HG02943 (cell line): ENCODE data around the gene PRPF8.
"Not testable (repeated sequence)": the region's sequence is repeated elsewhere in the genome, so short reads cannot be mapped to it uniquely, and the experiment has no call there.

Source experiments
- ATAC-seq: cut with Tn5 transposase; IDR thresholded peaks from one replicate; pipeline ENCODE4 v1.9.1; 2021; ENCODE audit warnings: mild to moderate bottlenecking, low read depth, moderate library complexity; ENCODE audit not compliant: unreplicated experiment

PRPF8 gene

DNA sequence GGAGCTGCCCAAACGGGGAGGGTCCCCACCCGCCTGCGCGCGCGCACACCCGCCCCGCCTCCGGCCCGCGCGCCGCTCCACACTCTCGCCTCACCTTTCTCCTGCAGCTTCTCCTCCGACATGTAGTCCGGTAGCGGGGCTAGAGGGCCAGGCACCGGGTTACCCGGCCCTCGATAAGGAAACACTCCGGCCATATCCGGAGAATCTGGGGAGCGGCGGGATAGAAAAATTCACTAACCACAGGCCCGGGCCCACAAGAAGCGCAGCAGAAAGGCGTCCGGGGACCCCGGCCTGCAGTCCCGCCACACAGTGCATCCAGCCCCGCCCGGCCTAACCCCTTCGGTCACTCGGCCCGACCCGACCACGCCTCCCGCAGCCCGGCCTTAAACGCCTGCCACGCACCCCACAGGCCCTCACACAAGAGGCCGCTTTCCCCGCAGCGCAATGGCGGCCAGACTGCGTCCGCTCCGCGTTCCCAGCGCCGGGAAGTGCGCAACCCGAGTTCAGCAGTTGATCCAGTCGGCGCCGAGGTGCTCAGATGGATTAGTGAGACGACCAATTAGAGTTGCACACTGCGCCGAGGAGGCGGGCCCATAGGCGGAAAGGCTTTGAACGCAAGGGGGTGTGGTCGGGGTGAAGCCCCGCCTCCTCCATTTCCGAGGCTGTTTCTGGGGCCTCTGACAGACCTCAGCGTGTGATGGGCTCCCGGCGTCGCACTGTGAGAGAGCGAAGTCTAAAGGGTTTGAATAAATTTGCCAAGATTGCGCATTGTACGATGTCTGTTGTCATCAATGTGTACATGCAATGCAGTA lies at the start of gene PRPF8:
TSS of gene PRPF8 (minus strand) at position 490 of the 812 bp plus-strand sequence. CDS start at position 194, 296 bp downstream.
- ATAC-seq: peak; percentile 97

GRCh38 chr17:1733759-1734158 lies 49.1 kb upstream of the PRPF8 start:
- no peak for ATAC-seq

DNA sequence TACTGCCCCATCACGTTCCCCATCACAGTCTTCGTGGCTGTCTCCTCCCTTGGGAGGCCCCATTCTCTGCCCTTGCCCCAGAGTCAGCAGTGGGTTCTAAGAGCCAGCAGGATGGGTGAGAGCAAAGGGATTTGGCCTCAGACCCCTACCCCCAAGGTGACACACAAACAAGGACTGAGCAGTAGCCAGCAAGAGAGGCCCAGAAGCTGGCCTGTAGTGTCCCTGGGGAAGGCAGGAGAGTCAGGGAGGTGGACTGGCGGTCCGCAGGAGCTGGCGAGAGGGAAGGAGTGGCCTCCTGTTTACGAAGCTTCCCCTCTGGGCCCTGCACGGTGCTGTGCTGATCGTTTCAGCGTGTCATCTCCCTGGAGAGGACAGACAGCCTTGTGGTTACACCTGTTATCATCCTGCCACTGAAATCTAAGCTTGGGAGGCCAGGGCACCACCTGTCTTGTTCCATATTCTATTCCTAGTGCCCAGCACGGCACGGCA lies 48.2 kb upstream of the PRPF8 start:
- ATAC-seq: no peak

DNA sequence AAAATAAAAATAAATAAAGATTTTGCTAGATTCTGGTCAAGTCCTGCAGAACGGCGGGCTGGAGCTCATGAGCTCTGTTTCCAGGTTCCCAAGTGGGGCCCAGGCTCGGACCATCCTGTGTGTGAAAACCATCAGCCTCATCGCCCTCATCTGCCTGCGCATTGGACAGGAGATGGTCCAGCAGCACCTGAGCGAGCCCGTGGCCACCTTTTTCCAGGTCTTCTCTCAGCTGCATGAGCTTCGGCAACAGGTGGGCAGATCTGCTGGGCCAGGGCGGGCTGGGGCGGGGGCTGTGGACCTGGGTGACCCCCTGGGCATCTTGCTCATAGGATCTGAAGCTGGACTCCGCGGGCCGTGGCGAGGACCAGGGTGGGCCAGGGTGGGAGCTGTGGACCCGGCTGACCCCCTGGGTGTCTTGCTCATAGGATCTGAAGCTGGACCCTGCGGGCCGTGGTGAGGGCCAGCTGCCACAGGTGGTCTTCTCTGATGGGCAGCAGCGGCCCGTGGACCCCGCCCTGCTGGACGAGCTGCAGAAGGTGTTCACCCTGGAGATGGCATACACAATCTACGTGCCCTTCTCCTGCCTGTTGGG lies 47.7 kb upstream of the PRPF8 start:
- ATAC-seq: no peak

DNA sequence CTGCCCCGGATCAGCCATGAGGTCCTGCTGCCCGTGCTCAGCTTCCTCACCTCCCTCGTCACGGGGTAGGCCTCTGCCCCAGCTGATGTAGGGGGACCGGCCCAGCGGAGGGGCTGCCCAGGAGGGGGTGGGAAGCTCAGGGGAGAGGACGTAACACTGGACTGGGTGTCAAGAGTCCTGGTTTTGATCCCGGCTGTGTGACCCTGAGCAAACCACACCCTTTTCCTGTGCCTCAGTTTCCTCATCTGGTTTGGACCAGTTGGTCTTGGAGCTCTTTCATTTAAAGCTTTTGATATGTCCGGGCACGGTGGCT lies 46.5 kb upstream of the PRPF8 start:
- no peak for ATAC-seq

DNA sequence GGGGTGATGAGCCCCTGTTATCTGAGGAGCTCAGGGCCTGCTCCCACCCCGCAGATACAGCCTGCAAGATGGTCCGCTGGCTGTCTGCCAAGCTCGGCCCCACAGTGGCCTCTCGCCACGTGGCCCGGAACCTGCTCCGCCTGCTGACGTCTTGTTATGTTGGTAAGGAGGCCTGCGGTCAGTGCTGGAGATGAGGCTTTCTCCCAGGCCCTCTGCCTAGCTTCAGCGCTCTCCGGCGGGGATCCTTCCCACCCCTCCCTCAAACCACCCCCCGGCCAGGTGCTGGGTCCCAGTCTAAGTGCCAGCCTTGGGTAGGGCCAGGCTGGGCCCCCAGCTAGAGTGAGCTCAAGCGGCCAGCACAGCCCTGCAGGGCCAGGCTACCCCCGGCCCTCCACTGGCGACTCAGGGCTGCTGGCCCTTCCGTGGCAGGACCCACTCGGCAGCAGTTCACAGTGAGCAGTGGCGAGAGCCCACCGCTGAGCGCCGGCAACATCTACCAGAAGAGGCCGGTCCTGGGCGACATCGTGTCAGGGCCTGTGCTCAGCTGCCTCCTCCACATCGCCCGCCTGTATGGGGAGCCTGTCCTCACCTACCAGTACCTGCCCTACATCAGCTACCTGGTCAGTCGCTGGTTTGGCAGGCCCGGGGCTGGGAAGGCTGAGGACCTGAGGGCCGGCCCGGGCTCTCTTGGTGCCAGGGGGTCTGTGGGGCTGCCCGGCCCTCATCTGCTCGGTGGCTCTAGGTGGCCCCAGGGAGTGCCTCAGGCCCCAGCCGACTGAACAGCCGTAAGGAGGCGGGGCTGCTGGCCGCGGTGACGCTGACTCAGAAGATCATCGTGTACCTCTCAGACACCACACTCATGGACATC lies 45.9 kb upstream of the PRPF8 start:
- no peak for ATAC-seq

GRCh38 chr17:1729966-1730325 lies 45.3 kb upstream of the PRPF8 start:
- ATAC-seq: no peak

DNA sequence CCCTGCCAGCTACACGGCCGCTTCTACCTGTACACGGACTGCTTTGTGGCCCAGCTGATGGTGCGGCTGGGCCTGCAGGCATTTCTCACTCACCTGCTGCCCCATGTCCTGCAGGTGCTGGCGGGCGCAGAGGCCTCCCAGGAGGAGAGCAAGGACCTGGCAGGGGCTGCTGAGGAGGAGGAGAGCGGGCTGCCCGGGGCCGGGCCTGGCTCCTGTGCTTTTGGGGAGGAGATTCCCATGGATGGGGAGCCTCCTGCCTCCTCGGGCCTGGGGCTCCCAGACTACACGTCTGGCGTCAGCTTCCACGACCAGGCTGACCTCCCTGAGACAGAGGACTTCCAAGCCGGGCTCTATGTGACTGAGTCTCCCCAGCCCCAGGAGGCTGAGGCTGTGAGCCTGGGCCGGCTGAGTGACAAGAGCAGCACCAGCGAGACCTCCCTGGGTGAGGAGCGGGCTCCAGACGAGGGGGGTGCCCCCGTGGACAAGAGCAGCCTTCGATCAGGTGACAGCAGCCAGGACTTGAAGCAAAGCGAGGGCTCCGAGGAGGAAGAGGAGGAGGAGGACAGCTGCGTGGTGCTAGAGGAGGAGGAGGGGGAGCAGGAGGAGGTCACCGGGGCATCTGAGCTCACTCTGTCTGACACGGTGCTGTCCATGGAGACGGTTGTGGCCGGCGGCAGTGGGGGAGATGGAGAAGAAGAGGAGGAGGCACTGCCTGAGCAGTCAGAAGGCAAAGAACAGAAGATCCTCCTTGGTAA lies 43.4 kb upstream of the PRPF8 start:
- ATAC-seq: no peak

DNA sequence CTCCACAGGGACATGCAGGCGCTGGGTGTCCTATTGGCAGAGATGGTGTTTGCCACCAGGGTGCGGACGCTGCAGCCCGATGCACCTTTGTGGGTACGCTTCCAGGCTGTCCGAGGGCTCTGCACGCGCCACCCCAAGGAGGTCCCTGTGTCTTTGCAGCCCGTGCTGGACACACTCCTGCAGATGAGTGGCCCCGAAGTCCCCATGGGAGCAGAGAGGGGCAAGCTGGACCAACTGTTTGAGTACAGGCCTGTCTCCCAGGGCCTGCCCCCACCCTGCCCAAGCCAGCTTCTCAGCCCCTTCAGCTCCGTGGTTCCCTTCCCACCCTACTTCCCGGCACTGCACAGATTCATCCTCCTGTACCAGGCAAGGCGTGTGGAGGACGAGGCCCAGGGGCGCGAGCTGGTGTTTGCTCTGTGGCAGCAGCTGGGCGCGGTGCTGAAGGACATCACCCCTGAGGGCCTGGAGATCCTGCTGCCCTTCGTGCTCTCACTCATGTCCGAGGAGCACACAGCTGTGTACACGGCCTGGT lies 42.7 kb upstream of the PRPF8 start:
- no peak for ATAC-seq

DNA sequence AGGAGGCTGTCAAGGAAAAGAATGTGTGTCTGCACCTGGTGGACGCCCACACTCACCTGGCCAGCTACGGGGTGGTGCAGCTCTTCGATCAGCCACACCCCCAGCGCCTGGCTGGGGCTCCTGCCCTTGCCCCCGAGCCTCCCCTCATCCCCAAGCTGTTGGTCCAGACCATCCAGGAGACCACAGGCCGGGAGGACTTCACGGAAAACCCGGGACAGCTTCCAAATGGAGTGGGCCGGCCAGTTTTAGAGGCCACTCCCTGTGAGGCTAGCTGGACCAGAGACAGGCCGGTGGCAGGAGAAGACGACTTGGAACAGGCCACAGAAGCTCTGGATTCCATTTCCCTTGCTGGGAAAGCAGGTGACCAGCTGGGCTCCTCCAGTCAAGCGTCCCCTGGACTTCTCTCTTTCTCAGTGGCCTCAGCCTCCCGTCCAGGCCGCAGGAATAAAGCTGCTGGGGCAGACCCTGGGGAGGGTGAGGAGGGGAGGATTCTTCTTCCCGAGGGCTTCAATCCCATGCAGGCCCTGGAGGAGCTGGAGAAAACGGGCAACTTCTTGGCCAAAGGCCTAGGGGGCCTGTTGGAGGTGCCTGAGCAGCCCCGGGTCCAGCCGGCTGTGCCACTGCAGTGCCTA lies 42.1 kb upstream of the PRPF8 start:
- ATAC-seq: no peak

GRCh38 chr17:1725642-1726511 lies 41.2 kb upstream of the PRPF8 start:
- ATAC-seq: no peak

DNA sequence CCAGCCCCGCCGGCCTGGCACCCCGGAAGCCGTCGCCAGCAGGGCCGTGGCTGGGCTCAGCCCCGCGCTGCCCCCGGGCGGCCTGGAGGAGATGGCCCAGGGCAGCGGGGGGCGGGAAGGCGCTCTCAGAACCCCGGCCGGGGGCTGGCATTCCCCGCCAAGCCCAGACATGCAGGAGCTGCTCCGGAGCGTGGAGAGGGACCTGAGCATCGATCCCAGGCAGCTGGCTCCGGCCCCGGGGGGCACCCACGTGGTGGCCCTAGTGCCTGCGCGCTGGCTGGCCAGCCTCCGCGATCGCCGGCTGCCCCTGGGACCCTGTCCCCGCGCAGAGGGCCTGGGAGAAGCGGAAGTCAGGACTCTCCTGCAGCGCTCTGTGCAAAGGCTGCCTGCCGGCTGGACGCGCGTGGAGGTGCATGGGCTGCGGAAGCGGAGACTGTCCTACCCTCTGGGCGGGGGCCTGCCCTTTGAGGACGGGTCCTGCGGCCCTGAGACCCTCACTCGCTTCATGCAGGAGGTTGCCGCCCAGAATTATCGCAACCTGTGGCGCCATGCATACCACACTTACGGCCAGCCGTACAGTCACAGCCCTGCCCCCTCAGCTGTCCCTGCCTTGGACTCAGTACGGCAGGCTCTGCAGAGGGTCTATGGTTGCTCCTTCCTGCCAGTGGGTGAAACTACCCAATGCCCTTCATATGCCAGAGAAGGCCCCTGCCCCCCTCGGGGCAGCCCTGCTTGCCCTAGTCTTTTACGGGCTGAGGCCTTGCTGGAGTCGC lies 40.4 kb upstream of the PRPF8 start:
- no peak for ATAC-seq

GRCh38 chr17:1724351-1724868 lies 39.7 kb upstream of the PRPF8 start, which contains the start of gene WDR81:
WDR81 (plus strand) TSS chr17:1724704; CDS start chr17:1724960, 256 bp downstream.
- ATAC-seq: no peak

DNA sequence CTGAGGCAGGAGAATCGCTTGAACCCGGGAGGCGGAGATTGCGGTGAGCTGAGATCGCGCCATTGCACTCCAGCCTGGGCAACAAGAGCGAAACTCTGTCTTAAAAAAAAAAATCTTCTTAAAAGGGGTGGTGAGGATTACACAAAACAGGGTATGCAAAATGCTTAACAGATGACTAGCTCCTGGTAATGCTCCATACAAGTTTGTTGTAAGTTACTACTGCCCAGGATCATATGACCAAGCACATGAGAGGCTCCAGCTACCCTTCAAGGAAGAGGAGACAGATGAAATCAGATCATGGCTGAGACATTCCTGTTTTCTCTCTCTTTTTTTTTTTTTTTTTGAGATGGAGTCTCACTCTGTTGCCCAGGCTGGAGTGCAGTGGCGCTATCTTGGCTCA lies 37.4 kb upstream of the PRPF8 start:
- ATAC-seq: not testable (repeated sequence)

GRCh38 chr17:1720856-1721386 lies 36.3 kb upstream of the PRPF8 start:
- ATAC-seq: no peak

DNA sequence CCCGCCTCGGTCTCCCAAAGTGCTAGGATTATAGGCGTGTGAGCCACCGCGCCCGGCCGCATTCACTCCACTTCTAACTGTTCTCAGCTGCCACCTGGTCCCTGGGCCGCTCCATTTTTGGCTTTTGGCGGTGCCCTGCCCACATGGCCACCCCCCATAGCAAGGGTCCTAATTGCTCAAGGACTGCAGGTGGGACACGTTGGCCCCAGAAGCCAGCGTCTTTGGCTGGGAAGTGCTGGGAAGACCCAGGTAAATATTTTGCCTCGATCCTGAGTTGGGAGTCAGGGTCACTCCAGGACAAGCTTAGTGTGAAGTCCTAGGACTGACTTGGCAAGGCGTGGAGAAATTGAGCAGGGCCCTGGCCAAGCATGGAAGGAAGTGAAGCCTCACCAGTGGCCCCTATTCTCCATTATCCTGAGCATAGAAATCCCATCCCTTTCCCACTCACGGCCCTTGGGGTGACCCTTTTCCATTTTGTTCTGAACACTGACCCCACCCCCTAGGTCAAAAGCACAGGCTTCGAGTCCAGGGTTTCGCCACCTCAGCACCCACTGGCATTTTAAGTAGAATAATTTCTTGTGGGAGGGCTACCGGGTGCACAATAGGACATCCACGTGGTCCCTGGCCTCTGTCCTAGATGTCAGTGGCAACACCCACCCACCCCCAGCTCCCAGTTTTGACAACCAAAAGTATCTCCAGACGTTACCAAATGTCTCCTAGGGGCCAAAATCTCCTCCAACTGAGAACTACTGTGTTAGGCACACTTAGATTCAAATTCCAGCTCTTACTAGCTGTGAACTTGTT lies 33.9 kb upstream of the PRPF8 start:
- ATAC-seq: no peak
